Panc1 (cell line): Measurements from ENCODE around the gene SPRY1.

Experiments
- CTCF ChIP-seq: fragments of 450-650 bp; IDR thresholded peaks from 2 replicates; pipeline ENCODE4 v1.5.1; 2017; ENCODE audit warnings: mild to moderate bottlenecking
- POLR2AphosphoS5 ChIP-seq: IDR thresholded peaks from 2 replicates; pipeline ENCODE4 v1.6.1; 2012; ENCODE audit warnings: mild to moderate bottlenecking, low read depth, low read length, moderate library complexity
- REST ChIP-seq, 2 experiments: IDR thresholded peaks; 2 replicates each; pipeline ENCODE4 v1.6.1; 2011 to 2012; ENCODE audit warnings: low read depth in 2 of 2, control low read depth in 1 of 2, low read length in 1 of 2, mild to moderate bottlenecking in 1 of 2, moderate library complexity in 1 of 2; ENCODE audit not compliant: insufficient read depth in 1 of 2

DNA sequence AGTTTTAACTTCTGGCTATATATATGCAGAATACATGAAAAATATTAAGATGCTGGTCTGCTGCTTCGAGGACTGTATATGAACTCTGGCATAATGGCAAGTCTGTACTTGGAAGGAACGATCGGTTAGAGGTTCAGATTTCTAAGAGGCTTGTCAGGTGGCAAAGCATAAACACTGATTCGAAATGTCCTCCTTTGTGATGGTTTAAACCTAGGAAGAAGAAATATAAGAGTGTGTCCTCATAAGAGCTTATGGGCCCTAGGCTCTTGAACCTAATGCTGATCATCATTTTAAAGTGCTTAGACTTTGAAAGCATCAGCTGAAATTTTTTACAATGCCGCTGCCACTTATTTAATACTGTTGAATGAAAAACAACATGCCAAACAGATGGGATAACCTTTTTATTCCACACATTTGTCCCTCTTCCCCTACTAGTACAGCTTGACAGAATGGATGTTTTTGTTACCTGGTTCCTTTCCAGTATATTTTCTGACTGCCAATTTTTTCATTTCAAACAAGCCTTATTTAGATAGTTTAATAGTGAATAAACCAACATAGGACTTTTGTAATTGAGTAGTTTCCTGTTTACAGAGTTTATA is 8.8 kb downstream of the SPRY1 start:
- TF ChIP-seq CTCF = no peak
- no peak for TF ChIP-seq REST (IDR thresholded peaks at IDR 0.05; ENCODE audit: insufficient read depth in 1 of 2, low read depth in 2 of 2, low read length in 1 of 2)
- TF ChIP-seq POLR2AphosphoS5 = no peak; the same call in 1 of the 2 replicates
